GM18526 (cell line): ENCODE measurements around the gene PEPD.

ENCODE experiments used
- POLR2A ChIP-seq: IDR thresholded peaks from 3 replicates; pipeline ENCODE4 v1.6.1; 2011; ENCODE audit not compliant: insufficient read length; ENCODE audit errors: extremely low read depth

The PEPD gene

GRCh38 chr19:33447336-33448158, 74.0 kb downstream of the PEPD start:
- no peak for TF ChIP-seq POLR2A

- TF ChIP-seq POLR2A = no peak
Measured at GRCh38 chr19:33446330-33447293, 75.0 kb downstream of the PEPD start.

- no peak for TF ChIP-seq POLR2A
Measured at GRCh38 chr19:33445442-33446329, 75.9 kb downstream of the PEPD start.

GRCh38 chr19:33444562-33445441, 76.8 kb downstream of the PEPD start:
- no peak for TF ChIP-seq POLR2A

- TF ChIP-seq POLR2A = no peak
Measured at GRCh38 chr19:33443638-33444561, 77.7 kb downstream of the PEPD start.

- no peak for TF ChIP-seq POLR2A
Measured at GRCh38 chr19:33442706-33443105, 78.9 kb downstream of the PEPD start.

- no peak for TF ChIP-seq POLR2A
Measured at GRCh38 chr19:33441828-33442227, 79.8 kb downstream of the PEPD start.

- TF ChIP-seq POLR2A = no peak
Measured at GRCh38 chr19:33441277-33441699, 80.3 kb downstream of the PEPD start.

- TF ChIP-seq POLR2A = no peak
Measured at GRCh38 chr19:33440682-33441081, 80.9 kb downstream of the PEPD start.

- no peak for TF ChIP-seq POLR2A
Measured at GRCh38 chr19:33440241-33440640, 81.3 kb downstream of the PEPD start.

- TF ChIP-seq POLR2A = no peak
Measured at GRCh38 chr19:33438987-33439781, 82.4 kb downstream of the PEPD start.

- TF ChIP-seq POLR2A = no peak
Measured at GRCh38 chr19:33437821-33438671, 83.5 kb downstream of the PEPD start.
